Inflammatory macrophage treated with lipopolysaccharide for 1 hour (primary cell): ENCODE data around the gene RGS11.
A peak's percentile ranks its signal among the peaks of the same experiment; 100 is the strongest.

Source experiments
- DNase-seq, 2 donors: peaks; one replicate each; pipeline ENCODE4 v3.0.0-alpha.2; 2020 to 2022

The RGS11 gene

DNA sequence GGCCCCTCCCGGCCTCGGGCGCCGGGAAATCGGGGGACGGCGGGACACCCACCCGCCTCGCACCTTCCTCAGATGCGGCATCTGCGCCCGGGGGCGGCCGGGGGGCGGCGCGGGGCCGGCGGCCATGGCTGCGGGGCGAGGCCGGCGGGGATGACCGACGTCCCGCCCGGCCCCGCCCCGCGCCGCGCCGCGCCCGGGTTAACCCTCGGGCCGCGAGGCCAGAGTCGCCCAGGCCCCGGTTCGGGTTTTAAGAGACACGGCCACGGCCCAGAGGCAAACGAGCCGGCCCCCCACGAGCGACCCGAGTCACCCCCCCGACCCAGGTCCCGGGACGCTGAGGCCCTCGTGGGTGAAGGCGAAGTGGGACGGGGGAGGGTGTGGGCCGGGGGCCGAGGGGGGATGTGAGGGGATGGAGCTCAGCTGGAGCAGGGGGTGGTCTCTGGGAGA is at the start of gene RGS11:
RGS11 (minus strand) TSS at position 159 of the 447 bp plus-strand sequence; CDS start at position 126, 33 bp downstream.
- DNase-seq: no peak

DNA sequence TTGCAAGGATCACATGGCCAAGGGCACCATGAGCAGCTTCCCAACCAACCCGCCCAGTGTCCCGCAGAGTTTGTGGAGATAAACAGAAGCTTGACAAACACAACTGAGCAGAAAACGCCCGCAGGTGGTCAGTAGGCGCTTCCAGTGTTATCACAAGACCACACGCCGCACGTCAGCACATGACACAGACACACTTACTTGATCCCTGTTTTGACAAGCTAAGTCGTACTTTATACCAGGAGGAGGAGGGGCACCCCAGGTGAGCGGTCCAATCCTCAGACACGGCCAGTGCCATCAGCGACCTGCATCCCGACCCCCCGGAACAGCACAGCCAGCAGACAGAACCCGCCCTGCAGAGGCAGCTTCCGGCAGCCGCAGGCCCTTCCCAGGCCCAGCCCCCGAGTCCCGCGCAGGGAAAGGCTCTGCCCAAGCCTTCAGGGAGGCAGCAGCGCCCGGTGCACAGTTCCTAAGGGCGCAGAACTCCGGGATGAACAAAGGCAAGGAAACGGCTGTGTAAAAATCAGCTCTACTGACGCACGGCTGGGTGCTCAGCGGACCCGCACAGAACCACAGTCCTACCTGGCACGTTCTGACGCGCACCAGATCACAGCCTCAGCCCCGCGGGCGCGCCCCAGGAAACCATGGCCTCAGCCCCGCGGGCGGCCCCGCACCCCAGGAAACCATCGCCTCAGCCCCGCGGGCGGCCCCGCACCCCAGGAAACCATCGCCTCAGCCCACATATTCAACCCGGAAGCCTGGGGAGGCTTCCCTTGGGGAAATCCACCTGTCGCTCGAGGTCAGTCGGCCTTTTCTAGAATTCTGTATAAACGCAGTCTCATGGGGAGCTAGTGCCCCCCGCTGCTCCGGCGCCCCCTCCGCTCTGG is 48.9 kb upstream of the RGS11 start:
- DNase-seq: no peak

DNA sequence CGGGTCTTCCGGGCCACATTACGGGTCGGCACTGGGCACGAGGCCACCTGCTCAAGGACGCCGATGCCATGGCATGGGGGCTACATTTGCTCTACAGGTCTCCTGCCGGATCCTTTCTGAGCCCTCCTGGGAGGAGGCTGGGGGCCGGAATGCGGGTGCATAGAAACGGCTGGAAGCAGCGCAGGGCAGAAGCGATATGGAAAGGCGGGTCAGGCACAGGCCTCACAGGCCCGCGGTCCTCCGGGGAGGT is 48.4 kb upstream of the RGS11 start:
- DNase-seq: no peak

DNA sequence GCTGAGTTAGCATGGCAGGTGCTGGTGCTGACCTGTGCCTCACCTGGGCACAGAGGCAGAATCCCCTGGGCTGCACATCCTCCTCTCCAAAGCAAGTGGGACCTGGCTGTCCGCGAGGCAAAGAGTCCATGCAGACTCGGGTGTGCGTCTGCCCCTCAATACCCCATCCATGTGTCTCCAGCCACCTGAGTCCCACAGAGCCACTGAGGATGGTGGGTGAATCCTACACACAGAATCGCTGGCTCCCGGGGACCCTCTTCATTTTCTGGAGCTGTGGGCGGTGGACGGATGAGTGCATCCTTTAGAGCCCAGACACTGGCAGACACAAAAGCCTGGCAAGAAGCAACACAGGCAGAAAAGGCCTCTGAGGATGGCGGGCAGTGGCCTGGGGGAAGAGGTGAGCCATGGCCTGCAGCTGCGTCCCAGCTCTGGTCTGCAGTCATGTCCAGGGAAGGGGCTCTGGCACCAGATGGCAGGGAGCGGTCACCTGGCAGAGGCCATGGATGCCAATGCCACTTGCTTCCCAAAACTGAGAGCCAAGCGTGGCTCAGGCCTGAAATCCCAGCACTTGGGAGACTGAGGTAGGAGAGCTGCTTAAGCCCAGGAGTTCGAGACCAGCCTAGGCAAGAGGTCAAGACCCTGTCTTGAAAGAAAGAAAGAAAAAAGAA is 46.9 kb upstream of the RGS11 start:
- no peak for DNase-seq

DNA sequence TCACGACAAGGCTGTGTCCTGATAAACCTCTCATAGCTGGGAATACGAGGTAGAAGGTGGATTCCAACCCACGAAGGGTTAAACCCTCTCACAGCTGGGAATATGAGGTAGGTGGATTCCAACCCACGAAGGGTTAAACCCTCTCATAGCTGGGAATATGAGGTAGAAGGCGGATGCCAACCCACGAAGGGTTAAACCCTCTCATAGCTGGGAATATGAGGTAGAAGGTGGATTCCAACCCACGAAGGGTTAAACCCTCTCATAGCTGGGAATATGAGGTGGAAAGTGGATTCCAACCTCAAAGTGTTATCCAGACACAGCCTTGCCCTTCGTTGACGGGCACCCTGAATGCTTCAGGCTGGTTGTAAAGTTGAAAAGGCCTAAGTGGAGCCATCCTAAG is 45.8 kb upstream of the RGS11 start:
- DNase-seq: no peak

DNA sequence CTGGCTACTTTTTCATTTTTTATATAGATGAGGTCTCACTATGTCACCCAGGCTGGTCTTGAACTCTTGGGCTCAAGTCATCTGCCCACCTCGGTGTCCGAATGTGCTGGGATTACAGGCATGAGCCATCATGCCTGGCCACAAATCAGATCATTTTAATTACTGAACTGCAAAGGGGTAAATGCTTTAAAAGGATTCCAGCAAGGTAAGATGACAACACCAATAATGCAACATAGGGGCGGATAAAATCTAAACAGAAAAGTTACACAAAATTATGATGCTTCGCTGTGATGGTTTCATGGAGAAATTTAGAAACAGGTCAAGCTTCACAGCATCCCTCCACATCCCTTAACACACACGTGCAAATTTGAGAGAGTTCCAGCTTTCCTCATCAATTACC is 44.5 kb upstream of the RGS11 start:
- no peak for DNase-seq

DNA sequence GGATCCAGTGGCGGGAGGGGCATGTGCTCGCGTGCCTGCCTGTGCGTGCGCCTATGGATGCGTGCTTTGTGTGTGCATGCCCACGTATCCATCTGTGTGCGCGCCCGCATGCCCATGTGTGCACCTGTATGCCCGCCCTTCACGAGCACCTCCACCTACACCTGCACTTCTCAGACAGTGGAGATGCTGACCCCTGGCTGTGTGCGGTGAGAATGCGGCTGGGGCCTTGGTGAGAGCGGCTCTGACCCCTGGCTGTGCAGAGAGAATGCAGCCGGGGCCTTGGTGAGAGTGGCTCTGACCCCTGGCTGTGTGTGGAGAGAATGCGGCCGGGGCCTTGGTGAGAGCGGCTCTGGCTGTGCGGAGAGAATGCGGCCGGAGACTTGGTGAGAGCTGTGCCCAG is 42.9 kb upstream of the RGS11 start:
- no peak for DNase-seq

DNA sequence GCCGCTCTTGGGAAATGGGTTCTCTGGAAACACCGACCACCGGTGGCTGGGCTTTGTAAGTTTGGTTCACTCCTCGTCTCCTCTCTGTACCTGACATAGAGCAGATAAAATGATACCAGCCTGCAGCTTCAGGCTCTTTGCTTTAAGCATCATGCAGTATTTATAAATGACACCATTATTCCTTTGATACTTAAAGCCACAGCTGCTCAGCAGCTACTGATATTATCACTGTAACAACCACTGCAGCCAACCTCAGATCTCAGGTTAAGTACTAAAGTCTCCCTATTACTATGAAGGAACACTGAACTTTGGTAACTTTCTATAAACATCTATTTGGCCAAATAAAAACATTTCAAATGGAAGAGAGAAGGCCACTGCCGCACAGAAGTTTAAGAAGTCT is 41.8 kb upstream of the RGS11 start:
- DNase-seq: no peak

DNA sequence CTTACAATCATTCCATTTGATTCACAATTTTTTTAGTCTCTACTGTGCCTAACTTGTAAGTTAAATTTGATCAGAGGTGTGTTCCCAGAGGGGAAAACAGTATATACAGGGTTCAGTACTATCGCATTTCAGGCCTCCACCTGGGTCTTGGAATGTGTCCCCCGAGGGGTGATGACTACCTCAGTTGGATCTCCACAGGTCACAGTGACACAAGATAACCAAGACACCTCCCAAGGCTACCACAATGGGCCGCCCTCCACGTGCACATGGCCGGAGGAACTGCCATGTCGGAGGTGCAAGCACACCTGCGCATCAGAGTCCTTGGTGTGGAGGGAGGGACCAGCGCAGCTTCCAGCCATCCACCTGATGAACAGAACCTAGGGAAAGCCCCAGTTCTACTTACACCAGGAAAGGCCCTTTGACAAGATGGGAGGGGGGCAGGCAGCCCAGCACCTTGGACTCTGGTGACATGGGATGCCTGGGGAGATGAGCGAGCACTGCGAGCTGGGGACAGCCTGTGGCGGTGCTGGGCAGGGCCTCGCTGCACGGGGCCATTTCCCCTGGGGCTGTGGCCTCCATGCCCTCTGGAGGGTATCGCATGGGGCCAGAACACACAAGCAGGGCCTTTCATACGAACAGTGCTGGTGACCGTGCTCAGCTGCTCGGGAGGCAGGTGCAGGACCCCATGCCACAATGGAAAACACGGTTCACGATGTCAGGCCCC is 41.2 kb upstream of the RGS11 start:
- no peak for DNase-seq

DNA sequence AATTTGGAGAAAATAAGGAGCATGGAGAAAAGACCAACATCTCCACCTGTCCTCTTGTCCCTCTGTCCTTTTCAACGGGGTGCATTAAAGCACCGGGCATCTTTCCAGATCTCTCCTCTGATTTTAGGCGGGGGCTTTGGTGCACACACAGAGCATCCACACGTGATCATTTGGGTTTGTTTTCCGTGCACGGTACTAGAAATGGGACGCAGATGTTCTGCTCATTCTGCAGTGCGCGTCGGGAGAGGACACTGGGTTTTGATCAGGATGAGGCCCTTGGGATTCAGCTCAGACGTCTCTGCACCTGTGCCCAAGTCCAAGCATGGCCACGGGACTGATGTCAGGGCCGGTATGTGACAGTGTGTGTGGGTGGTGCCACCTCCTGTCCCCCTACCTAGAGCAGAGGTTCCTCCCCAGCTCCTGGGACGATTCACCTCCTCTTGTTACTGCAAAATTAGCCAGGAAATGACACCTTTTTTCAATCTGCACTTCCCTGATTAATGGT is 39.1 kb upstream of the RGS11 start:
- no peak for DNase-seq

DNA sequence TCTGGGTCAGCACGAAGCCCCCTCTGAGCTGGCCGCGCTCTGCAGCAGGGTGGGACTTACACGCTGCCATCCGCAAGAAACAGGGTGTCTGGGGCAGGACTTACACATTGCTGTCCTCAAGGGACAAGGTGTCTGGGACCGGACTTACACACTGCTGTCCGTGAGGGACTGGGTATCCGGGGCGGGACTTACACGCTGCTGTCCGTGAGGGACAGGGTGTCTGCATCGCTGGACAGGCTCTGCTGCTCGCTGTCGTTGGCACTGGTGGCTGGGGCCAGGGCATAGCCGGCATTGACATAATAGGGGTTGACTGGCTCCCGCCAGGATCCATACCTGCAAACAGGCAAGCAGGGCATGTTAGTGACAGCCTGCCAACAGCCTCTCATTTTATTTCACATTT is 38.6 kb upstream of the RGS11 start:
- DNase-seq: no peak

DNA sequence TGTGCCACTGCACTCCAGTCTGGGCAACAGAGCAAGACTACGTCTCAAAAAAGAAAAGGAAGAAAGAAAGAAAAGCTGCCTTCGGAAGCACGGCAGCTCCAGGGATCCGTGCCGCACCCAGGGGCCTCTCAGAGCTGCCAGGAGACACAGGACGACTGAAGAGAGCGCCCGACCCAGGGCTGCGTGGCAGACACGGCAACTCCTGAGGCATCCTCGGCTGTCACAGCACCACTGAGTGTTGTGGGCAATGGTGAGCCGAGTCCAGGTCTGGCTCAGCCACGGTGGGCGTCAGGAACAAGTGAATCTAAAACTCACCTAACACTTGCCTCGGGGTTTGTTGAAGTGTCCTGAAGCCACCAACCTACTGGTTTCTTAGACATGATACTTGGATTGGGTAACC is 36.0 kb upstream of the RGS11 start:
- no peak for DNase-seq

DNA sequence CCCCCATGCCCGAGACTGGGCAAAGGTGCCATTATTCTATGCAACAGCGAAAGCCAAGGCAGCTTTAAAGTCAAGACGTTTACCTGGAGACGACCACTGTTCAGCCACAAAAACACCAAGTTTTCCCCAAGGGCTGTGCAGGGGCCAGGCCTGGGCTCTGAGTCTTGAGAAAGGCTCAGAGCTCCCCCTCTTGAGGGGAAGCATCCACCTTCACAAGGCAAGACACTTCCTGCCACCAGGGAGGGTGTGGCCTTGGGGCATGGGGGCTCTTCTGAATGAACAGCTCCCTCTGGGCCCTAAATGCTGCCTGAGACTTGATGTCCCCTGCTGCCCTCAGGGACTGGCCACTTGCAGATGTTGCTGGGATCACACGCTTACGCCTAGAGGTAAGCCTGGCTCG is 33.7 kb upstream of the RGS11 start:
- DNase-seq: no peak

DNA sequence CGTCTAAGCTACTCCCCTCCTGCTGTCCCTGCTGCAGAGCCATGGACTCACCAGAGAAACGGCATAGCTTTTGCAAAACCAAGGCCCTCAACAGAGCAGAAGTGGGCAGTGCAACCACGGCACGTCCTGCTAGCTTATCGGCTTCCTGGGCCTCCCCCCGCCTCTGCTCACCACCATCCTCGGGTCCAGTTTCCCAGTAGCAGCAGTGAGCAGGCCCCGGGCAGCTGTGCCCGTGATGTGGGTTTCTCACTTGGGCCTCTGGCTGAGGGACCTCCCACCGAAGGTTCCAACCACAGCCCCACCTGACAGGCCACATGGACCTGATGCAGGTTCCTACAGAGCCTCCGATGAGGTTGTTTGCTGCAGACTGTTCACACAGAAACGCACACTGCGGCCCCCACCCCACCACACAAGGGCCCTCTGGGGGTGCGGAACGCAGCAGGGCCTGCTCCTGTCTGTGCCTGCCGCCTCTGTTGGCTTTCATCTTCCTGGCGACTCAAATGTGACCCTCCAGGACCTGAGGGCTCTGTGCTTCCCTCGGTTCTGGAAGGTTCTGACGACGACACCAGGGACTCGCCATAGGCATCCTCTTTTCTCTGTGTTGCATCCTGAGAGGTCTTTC is 32.1 kb upstream of the RGS11 start:
- no peak for DNase-seq

DNA sequence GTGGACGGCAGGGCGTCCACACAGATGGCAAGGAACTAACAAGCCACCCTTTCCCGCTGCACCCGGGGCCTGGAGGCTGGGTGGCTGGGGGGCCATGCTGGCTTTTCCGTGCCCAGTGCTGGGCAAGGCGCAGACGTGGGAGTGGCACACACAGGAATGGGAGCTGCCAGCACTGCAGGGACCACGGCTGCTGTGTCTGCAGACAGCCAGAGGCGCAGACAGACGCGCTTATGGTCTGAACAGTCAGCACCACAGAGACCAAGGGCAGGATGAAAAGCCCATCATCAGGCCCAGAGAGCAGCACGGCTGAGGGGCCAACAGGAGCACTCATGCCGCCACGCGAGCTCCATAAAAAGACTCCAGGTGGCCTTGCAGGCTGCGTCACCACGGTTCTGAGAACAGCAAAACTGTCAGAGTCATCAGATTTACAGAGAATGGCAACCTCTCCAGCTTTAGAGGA is 31.2 kb upstream of the RGS11 start:
- no peak for DNase-seq

DNA sequence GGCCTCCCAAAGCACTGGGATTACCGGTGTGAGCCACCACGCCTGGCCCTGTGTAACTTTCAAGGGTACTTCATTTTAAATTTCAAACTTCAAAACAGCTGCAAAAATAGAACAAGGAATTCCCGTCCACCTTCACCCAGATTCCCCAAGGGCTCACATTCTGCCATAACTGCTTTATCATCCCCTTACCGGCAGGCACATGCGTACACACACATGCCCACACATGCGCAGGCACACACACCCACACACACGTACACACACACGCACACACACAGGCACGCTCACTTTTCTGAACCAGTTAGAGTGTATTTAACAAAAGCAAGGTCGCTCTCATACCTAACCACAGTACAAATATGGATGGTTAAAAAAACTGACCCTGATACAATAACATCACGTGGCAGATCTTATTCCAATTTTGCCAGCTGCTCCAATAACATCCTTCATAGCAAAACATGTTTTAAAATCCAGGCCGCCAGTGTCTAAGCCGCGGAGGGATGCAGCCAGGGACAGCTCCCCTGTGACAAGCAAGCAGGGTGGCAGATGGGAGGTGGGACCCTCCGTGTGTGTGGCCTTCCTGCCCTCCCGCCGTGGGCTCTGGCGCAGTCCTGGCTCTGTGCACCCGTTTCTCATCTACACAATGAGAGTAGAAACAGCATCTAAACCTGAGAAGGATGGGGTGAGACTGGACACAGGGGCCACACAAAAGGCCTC is 30.3 kb upstream of the RGS11 start:
- DNase-seq: no peak

DNA sequence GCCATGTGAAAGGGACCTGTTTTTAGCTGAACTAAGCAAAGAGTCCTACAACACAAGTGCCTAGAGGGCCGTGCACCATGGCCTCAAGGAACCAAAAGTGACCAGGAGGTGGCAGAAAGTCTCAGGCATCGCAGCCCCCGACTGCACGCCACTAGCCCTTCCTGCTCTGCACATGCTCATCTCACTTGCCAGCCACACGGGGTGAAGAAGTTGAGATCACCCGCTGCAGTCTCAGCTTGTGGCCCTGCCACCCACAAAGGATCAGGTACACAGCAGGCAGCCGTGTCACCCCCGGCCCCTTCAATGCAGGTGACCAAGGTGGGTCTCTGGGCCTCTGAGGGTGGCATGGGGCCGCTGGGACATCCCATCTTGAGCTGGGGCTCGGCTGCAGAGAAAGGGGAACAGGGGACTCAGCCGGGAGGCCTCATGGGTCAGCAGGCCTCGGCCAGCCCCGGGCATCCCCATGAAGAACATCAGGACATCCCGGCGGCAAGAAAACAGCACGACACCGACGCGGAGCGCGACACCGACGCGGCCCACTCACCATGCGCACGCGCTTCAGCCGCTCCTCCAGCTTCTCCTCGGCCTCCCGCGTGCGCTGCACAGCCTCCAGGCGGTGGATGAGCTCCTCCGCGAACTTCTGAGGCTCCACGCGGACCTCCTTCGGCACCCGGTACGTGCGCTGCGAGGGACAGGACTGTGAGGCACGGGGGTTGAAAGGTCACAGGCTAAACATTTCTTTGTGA is 28.2 kb upstream of the RGS11 start:
- DNase-seq: peak; percentile 22

DNA sequence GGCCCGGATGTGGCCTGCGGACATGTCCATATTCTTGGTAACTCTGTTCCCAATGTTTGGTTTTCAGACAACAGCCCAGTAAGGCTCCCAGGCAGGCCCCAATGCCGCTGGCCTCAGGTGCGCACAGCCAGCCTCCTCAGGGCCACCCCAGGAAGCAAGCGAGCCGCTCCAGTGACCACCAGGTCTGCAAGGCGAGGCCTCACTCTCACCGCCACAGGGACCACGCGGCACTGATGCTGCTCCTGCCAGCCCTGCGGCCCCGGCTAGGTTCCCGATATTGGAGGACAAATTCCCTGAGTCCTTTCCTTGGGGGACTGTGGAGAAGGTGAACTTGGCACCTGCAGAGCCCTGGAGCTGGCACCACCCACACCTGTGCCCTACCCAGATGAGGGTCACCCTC is 26.2 kb upstream of the RGS11 start:
- DNase-seq: no peak

DNA sequence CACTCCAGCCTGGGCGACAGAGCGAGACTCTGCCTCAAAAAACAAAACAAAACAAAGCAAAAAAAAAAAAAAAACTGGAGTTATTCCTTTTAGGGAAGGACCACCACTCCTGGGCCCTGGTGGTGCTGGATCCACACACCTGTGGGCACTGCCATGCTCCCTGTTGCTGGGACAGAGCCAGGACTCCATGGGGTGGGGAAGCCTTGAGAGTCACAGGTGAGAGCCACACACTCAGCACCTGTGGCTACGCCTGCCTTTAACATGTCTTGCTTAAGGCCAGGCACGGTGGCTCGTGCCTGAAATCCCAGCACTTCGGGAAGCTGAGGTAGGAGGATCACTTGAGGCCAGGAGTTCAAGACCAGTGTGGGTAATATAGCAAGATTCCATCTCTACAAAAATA is 25.5 kb upstream of the RGS11 start:
- no peak for DNase-seq

DNA sequence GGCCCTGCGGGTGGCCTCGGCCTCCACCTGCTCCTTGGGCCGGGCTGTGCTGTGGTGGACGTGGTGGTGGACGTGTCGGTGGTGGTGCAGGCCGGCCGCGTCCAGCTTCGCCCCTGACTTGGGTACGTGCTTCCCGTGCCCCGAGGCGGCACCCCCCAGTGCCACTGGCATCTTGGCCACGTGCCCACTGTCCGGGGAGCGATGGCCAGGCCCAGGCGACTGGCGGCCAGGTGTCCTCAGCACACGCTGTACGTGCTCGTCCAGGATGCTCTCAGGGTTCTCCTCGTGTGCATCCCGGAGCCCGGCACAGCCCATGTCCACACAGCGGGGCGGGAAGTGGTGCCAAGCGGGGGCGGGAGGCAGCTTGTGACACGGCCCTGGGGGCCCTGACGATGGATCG is 22.1 kb upstream of the RGS11 start:
- DNase-seq: no peak

DNA sequence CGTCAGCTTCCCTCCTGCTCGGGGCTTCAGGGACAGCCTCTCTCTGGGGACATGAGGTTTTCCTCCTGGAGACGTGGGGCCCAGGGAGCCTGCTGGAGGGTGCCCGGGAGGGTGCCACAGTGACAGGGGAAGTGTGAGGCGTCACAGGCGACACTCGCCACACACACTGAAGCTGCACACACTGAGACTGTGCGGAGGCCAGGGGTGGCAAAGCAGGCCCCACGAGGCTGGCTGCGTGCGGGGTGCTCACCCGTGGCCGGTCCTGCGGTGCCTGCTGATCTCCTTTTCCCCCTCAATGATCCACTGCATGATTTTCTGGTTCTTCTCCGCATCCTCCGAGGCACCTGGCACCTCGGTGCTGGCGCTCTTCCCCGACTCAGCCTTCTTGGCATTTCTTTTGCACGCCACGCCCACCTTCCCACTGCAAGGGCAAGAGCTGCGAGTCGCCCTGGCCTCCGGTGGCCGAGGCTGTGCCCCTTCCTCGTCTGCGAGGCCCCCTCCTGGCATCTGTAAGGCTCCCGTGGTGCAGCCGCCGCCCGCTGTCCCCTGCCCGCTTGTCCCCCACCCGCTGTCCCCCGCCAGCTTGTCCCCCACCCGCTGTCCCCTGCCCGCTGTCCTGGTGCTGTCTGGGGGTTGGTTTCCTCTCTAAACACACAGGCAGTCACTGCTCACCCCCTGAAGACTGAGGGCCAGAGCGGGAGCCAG is 21.2 kb upstream of the RGS11 start:
- DNase-seq: no peak
